ENCODE results near the gene IGSF21. TPM values are rescaled to one million over a fixed set of nuclear protein-coding genes. Genes with fewer than 3 reads are reported as not detected.

Gene IGSF21
- total RNA-seq, 1 experiment from 2014 or later: 5.2 TPM

DNA sequence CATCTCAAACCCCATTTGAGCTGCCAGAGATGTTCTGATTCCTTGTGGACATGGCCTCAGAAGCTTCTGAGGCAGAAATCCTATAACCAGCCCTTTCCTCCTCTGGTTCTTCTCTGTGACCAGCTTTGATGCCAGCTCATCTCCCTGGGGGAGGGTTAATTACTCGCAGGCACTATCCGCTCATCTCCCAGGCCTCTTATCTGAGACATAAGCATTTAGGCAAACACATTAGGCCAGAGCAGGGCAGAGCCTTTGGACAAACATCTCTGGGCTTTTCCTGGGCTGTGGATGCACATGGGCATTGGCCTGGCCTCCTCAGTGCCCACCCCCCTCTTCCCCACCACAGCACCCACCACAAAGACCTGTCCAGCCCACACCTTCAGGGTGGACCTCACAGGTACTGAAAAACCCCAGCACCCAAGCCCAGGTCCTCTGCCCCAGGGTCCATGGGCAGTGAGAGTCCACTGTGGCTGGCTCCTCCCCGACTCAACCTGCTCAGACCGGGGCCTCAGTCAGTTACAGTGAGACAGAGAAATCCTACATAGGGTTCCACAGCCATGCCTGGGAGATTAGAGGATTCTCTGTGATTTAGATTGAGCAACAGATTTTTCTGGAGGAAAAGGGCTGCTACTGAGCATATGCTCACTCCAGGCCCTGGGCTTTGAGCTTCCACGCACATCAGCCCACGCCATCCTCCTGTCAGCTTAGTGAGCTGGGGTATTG, 26.9 kb downstream of the IGSF21 start:
- Histone ChIP-seq H3K23ac (ENCODE audit: insufficient read length, low read depth, low read length) (no peak overlapping the region), H3K4ac (ENCODE audit: low read depth, low read length) (no peak overlapping the region), H2BK12ac (ENCODE audit: insufficient read length, low read depth, low read length) (no peak overlapping the region), H3K9me3 (ENCODE audit: control insufficient read depth, low read depth, low read length) (no peaks in the 10 kb centered on the region), H3K23me2 (ENCODE audit: insufficient read length, low read depth, low read length, poor library complexity, severe bottlenecking) (no peaks in the 10 kb centered on the region), H2BK5ac (ENCODE audit: insufficient read length, low read length) (no peak overlapping the region), H3K4me1 (ENCODE audit: insufficient read depth, low read length) (0 out of 2 replicates have a peak, but pooled peaks cover 4% of the 10 kb centered on the region), H3K14ac (ENCODE audit: insufficient read depth, low read length) (no peak overlapping the region; the same call in 1 of the 2 replicates), H2BK120ac (ENCODE audit: low read depth, low read length, poor library complexity, severe bottlenecking) (no peak overlapping the region), H3K79me1 (ENCODE audit: insufficient read depth, low read depth, low read length, poor library complexity, severe bottlenecking) (no peaks in the 10 kb centered on the region), H2AK5ac (ENCODE audit: insufficient read length, low read length) (no peak overlapping the region), H4K8ac (replicated peaks; ENCODE audit: insufficient read length, low read depth, low read length) (no peak overlapping the region), H2BK15ac (ENCODE audit: low read depth, low read length) (no peak overlapping the region), H3K9ac (ENCODE audit: extremely low read depth, insufficient read length, low read length) (no peak overlapping the region), H3K79me2 (ENCODE audit: insufficient read depth, low read length) (no peaks in the 10 kb centered on the region), H3K4me2 (ENCODE audit: insufficient read depth, insufficient read length, low read length) (no peak overlapping the region), H2BK20ac (ENCODE audit: low read depth, low read length, poor library complexity, severe bottlenecking) (no peak overlapping the region), H2AFZ (ENCODE audit: low read length) (no peak overlapping the region), H3K27me3 (ENCODE audit: insufficient read depth, low read length) (no peaks in the 10 kb centered on the region), H3T11ph (ENCODE audit: low read length) (no peak overlapping the region), H4K91ac (ENCODE audit: insufficient read length, low read depth, low read length) (no peak overlapping the region), H3K18ac (ENCODE audit: insufficient read length, low read depth, low read length) (no peak overlapping the region), H4K5ac (ENCODE audit: insufficient read length, low read depth, low read length) (no peak overlapping the region), H3K56ac (ENCODE audit: insufficient read length, low read depth, low read length) (no peak overlapping the region), H4K20me1 (ENCODE audit: control insufficient read depth, insufficient read depth, insufficient read length) (no peaks in the 10 kb centered on the region), H3K27ac (ENCODE audit: insufficient read length, low read depth, low read length) (no peak overlapping the region)
- no peak overlapping the region; a peak in 2 of 7 replicates for H3K27ac Mint-ChIP-seq
- TF ChIP-seq, protein P1, sequence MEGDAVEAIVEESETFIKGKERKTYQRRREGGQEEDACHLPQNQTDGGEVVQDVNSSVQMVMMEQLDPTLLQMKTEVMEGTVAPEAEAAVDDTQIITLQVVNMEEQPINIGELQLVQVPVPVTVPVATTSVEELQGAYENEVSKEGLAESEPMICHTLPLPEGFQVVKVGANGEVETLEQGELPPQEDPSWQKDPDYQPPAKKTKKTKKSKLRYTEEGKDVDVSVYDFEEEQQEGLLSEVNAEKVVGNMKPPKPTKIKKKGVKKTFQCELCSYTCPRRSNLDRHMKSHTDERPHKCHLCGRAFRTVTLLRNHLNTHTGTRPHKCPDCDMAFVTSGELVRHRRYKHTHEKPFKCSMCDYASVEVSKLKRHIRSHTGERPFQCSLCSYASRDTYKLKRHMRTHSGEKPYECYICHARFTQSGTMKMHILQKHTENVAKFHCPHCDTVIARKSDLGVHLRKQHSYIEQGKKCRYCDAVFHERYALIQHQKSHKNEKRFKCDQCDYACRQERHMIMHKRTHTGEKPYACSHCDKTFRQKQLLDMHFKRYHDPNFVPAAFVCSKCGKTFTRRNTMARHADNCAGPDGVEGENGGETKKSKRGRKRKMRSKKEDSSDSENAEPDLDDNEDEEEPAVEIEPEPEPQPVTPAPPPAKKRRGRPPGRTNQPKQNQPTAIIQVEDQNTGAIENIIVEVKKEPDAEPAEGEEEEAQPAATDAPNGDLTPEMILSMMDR (conservative IDR thresholded peaks at IDR 0.05): no peak
- H3K4me3 Mint-ChIP-seq: no peak overlapping the region
- H3K27me3 Mint-ChIP-seq (ENCODE audit: low read depth): 0 out of 2 replicates have a peak, but pooled peaks cover 2% of the 10 kb centered on the region
- H3K9me3 Mint-ChIP-seq: no peaks in the 10 kb centered on the region
- H3K4me1 Mint-ChIP-seq: peaks cover 16 to 37% of the 10 kb centered on the region in 2 experiments
- no peak for DNase-seq
- no CpG with 5 or more reads among the region's 6 CpGs for WGBS (ENCODE audit: extremely low coverage, insufficient read length, low lambda C conversion rate)
- peaks cover 0 to 4% (median 0%) of the 10 kb centered on the region in 3 experiments; a peak in 1 of 7 replicates for H3K36me3 Mint-ChIP-seq (ENCODE audit: insufficient read depth in 1 of 3, low read depth in 3 of 3)

Measured in H9 (cell line).